D721Med (cell line): Measurements from ENCODE around the gene BDP1.
"Not testable (repeated sequence)": the region's sequence is repeated elsewhere in the genome, so short reads cannot be mapped to it uniquely, and the experiment has no call there.

Experiments used
- DNase-seq: peaks from one replicate; pipeline ENCODE4 v3.0.0; 2011; ENCODE audit warnings: low spot score; ENCODE audit not compliant: insufficient read length
- FAIRE-seq: peaks from 2 replicates; lab custom pipeline; 2011; peaks lifted over from hg19 to GRCh38; lab: Jason Lieb, UNC
- TF ChIP-seq, protein P1 (sequence below): IDR thresholded peaks from 2 replicates; pipeline ENCODE4 v1.5.1; 2012; ENCODE audit warnings: mild to moderate bottlenecking, control low read depth; ENCODE audit not compliant: insufficient read depth; ENCODE audit errors: missing control alignments

BDP1 gene

DNA sequence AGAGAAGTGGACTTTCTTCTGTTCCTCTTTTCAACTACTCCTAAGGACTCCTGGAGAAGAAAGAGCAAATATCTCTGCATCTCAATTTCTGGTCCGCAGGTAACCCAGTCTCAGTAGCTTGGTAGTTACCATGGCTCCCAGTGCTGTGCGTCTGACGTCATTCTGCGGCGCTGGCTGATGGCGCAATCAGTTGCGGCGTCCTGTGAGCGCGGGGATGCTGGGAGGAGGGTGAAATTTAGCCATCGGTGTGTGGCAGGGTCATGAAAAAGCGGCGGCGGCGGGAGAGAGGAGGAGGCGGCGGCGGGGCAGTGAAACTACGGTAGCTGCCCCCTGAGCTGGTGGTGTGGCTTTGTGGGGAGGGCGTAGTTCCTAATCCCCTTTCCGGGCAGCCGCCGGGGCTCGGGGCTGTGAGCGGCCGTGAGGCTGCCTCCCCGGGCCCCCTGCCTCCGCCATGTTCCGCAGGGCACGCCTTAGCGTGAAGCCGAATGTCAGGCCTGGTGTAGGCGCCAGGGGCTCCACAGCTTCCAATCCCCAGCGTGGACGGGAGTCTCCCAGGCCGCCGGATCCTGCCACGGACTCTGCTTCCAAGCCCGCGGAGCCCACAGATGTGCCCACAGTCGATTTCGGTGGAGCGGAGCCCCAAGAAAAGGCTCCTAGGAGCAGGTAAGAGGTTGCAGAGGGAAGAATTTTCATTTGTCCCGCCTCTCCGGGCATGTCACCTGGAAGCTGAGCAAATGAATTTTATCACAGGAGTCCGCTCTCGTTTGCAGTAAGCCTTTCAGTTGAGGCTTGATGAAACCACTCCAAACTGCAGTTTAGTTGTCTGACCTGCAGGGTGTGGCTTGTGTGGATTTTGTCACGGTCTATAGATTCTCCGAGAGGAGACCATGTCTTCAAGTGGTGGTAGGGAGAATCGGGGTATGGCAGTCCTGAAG is at the start of gene BDP1:
Gene BDP1, plus strand, starts transcription at position 225 of the 935 bp plus-strand sequence. Its CDS starts 227 bp downstream, at position 452.
- TF ChIP-seq, protein P1, sequence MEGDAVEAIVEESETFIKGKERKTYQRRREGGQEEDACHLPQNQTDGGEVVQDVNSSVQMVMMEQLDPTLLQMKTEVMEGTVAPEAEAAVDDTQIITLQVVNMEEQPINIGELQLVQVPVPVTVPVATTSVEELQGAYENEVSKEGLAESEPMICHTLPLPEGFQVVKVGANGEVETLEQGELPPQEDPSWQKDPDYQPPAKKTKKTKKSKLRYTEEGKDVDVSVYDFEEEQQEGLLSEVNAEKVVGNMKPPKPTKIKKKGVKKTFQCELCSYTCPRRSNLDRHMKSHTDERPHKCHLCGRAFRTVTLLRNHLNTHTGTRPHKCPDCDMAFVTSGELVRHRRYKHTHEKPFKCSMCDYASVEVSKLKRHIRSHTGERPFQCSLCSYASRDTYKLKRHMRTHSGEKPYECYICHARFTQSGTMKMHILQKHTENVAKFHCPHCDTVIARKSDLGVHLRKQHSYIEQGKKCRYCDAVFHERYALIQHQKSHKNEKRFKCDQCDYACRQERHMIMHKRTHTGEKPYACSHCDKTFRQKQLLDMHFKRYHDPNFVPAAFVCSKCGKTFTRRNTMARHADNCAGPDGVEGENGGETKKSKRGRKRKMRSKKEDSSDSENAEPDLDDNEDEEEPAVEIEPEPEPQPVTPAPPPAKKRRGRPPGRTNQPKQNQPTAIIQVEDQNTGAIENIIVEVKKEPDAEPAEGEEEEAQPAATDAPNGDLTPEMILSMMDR: peak; percentile 18
- DNase-seq (peak; percentile 68), FAIRE-seq (no peak)

DNA sequence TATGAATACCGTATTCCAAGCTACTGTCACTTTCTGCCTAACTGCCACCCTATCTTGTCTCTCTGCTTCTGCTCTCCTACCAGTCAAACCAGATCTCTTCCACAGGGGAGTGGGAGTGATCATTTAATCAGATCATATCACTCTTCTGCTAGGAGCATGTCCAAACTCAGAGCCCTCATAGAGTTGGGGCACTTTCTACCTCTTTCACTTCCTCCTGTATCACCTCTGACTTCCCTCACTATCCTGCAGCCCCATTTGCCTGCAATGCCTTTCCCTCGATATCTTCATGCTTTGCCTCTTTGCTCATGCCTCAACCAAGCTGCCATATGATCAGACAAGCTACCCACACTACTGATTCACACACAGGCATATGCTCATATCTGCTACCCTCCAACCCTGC is 45.4 kb upstream of the BDP1 start:
- FAIRE-seq, DNase-seq: not testable (repeated sequence)

- not testable (repeated sequence) for DNase-seq, FAIRE-seq
These were observed 39.8 kb upstream of the BDP1 start for GRCh38 chr5:71415626-71416025.

- not testable (repeated sequence) for FAIRE-seq, DNase-seq
These were observed 37.4 kb upstream of the BDP1 start for GRCh38 chr5:71418026-71418425.

DNA sequence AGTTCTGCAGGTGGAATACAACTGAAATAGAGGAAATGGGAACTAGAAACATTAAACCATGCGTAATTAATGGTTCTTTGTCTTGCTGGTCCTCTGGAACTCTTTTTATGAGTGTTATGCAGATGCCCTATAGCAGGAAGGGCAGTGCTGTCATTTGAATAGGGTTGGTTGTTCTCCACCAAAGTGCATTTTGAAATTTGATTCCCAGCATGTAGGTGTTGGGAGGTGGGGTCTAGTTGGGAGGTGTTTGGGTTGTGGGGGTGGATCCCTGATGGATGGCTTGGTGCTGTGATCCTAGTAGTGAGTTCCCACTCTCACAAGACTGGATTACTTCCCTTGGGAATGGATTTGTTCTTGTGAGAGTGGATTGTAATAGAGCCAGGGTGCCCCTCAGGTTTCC is 34.2 kb upstream of the BDP1 start:
- not testable (repeated sequence) for FAIRE-seq, DNase-seq

DNA sequence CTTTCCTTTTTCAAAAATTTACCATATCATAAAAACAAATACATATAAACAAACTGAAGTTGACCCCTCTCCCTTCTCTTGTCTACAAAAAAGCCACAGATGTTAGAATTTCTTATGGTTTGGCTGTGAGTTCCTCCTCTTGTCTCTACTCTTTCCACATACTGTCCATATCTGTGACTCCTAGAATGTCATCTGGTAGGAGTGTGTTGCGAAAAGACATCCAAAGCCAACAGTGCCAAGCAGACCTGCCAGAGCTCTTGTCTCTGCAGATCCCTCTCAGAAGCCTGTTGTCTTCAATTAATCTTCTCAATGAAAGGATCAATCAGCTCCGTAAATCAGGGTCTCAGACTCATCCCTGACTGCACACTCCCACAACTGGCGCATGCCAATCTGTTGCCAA is 31.6 kb upstream of the BDP1 start:
- DNase-seq, FAIRE-seq: not testable (repeated sequence)

- not testable (repeated sequence) for DNase-seq, FAIRE-seq
These were observed 28.6 kb upstream of the BDP1 start for GRCh38 chr5:71426686-71427474.

DNA sequence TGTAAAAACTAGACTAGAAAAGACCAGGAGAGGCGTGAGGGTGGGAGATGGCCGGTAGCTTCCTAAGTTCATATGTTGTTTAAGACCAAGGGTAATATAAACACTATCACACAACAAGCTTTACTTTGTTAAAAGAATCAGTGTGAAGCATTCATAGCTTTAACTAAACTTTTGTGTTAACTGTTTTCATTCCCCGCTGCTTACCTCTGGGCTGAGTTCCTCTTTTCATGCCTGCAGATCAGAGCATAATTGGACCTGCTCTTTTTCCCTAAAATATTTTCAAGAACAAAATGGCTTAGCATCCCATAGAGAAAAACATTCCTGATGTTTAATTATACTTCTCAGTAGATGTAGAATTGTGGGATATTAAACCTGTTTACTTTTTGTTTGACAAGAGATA is 23.0 kb upstream of the BDP1 start:
- not testable (repeated sequence) for FAIRE-seq, DNase-seq

- not testable (repeated sequence) for FAIRE-seq, DNase-seq
These were observed 20.6 kb upstream of the BDP1 start for GRCh38 chr5:71434825-71435224.

GRCh38 chr5:71441564-71441963 is 13.9 kb upstream of the BDP1 start:
- DNase-seq, FAIRE-seq: not testable (repeated sequence)

DNA sequence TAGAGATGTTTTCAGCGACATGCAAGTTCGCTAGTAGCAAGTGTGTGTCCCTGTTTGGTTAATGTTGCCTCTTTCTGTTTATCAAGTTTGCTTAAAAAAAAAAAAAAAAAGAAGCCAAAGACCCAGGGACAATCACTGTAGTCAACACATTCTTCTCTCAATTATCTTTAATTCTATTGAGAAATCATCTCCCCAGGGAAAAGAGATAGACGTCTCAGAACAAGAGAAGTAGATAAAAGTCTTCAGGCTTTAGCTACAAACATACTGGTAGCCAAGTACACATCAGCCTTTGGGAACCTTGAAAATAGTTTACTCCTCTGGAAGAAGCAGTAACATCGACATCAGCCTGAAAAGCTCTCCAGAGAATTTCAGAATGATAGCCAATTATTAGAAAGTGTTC is 11.6 kb upstream of the BDP1 start:
- not testable (repeated sequence) for FAIRE-seq, DNase-seq

GRCh38 chr5:71445015-71445414 is 10.4 kb upstream of the BDP1 start:
- FAIRE-seq, DNase-seq: not testable (repeated sequence)

DNA sequence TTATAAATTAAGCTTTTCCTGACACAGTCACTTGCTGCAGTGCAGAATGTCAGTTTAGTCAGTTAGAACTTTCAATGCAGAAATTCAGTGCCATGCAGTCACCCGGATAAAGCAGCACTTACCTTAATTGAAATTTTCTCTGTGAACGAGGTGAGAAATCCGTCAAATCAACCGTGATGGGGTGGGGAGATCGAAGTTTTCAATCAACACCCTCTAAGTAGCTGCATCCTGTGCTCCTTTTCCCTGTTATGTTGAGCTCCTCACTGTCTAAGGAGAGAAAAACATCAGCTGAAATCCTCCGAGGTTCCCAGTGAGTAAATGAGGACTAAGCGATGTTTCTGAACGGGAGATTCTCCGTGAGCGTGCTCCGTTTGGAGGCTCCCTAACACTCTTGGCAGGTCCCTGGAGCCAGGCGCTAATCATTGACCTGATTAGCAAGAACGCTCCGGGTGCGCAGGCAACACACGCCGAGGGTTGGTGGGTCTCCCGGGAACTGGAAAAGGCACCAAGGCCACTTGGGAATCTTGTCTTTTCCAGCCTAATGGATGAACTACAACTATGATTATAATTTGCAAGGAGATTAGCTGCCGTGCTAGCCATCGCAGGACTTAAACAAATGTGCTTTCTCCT is 9.8 kb upstream of the BDP1 start:
- FAIRE-seq: peak; percentile 84
- DNase-seq: not testable (repeated sequence)

DNA sequence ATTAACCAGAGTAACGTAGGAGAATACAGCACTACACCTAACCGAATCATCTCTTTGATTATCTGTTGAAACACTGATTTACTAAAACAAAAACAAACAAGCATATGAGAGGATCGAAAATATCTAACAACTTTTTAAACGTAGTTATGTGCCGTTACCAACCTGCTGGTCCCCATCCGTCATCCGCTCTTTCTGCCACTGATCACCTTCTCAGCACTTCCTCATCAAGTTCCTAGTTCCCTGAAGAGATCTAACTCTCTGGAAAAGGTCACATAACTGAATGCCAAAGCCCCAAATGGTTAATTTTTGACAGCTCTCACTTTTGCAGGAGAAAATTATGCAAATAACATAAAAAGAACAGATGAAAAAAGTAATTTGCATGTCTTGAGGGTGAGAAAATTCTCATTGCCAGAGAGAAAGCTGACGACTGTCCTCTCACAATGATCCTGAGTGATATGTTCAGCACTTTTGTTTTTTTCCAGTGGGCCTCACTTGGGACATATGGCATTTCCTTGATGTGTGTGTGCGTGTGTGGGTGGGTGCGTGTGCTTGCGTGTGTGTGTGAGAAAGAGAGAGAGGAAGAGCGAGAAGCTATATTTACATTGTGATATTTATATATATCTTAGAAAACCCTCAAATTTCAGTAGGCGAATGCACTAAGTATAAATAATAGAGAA is 8.8 kb upstream of the BDP1 start:
- DNase-seq: not testable (repeated sequence)
- peak; percentile 53 for FAIRE-seq
